ENCODE results near the gene ZNF74. TPM values are rescaled to one million over a fixed set of nuclear protein-coding genes. Genes with fewer than 3 reads are reported as not detected.
A peak's percentile ranks its signal among the peaks of the same experiment; 100 is the strongest.

Gene ZNF74
- total RNA-seq, 4 donors from 2014 or later = 9.6 to 20.0 (median 15.0) TPM

- Histone ChIP-seq H3K36me3 (peaks cover 5 to 56% (median 40%) of the 10 kb centered on the region in 4 donors), H3K4me1 (peaks cover 18 to 52% (median 41%) of the 10 kb centered on the region in 4 donors), H3K27ac (replicated peaks in 1 of 4) (no peak overlapping the region), H3K4me3 (peak overlapping the region; percentile 12 to 37 (median 17)), H3K27me3 (peaks cover 0 to 16% (median 0%) of the 10 kb centered on the region in 4 donors), H3K9me3 (no peaks in the 10 kb centered on the region)
- intact Hi-C loops (cut with DNase I) = no loop called here
- no peak for TF ChIP-seq POLR2AphosphoS5 (IDR thresholded peaks at IDR 0.05)
- TF ChIP-seq, protein P1, sequence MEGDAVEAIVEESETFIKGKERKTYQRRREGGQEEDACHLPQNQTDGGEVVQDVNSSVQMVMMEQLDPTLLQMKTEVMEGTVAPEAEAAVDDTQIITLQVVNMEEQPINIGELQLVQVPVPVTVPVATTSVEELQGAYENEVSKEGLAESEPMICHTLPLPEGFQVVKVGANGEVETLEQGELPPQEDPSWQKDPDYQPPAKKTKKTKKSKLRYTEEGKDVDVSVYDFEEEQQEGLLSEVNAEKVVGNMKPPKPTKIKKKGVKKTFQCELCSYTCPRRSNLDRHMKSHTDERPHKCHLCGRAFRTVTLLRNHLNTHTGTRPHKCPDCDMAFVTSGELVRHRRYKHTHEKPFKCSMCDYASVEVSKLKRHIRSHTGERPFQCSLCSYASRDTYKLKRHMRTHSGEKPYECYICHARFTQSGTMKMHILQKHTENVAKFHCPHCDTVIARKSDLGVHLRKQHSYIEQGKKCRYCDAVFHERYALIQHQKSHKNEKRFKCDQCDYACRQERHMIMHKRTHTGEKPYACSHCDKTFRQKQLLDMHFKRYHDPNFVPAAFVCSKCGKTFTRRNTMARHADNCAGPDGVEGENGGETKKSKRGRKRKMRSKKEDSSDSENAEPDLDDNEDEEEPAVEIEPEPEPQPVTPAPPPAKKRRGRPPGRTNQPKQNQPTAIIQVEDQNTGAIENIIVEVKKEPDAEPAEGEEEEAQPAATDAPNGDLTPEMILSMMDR (IDR thresholded peaks at IDR 0.05) = no peak
- no peak for TF ChIP-seq EP300 (IDR thresholded peaks at IDR 0.05)
- no peak for TF ChIP-seq POLR2A (IDR thresholded peaks at IDR 0.05; ENCODE audit: low read depth)
- no peak for DNase-seq (ENCODE audit: extremely low spot score)
- 72% methylated on average over 15 of the region's 96 CpGs for WGBS
Observed at GRCh38 chr22:20425566-20426258, 31.8 kb downstream of the ZNF74 start.

DNA sequence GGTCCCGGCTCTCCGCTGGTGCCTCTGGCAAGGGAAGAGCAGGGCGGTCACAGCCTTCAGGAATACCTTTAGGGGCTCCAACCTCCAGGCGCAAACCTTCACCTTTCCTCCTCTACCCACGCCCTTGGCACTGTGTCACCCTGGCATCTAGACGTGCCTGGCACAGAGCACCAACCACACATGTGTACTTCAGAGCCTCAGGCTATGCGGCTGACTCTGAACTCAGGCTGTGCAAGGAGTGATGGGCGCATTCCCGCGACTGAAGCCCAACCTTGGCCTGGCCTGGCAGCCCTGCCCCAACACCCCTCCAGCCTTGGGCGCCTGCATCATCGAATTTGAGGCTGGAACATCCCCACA lies 32.3 kb downstream of the ZNF74 start:
- intact Hi-C loops (cut with DNase I) = no loop called here
- H3K4me3 ChIP-seq = peak overlapping the region in 1 of 4 donors; percentile 14
- H3K27me3 ChIP-seq = peaks cover 0 to 17% (median 0%) of the 10 kb centered on the region in 4 donors
- no peak overlapping the region for H3K27ac ChIP-seq (replicated peaks in 1 of 4)
- H3K4me1 ChIP-seq = peaks cover 24 to 57% (median 46%) of the 10 kb centered on the region in 4 donors
- peaks cover 5 to 56% (median 40%) of the 10 kb centered on the region in 4 donors for H3K36me3 ChIP-seq
- H3K9me3 ChIP-seq = no peaks in the 10 kb centered on the region
- TF ChIP-seq POLR2AphosphoS5 (IDR thresholded peaks at IDR 0.05) (no peak), POLR2A (IDR thresholded peaks at IDR 0.05; ENCODE audit: low read depth) (no peak), EP300 (IDR thresholded peaks at IDR 0.05) (no peak)
- TF ChIP-seq, protein P1 (IDR thresholded peaks at IDR 0.05) = no peak
- 96% methylated on average over 4 of the region's 12 CpGs for WGBS
- DNase-seq (ENCODE audit: extremely low spot score) = no peak

DNA sequence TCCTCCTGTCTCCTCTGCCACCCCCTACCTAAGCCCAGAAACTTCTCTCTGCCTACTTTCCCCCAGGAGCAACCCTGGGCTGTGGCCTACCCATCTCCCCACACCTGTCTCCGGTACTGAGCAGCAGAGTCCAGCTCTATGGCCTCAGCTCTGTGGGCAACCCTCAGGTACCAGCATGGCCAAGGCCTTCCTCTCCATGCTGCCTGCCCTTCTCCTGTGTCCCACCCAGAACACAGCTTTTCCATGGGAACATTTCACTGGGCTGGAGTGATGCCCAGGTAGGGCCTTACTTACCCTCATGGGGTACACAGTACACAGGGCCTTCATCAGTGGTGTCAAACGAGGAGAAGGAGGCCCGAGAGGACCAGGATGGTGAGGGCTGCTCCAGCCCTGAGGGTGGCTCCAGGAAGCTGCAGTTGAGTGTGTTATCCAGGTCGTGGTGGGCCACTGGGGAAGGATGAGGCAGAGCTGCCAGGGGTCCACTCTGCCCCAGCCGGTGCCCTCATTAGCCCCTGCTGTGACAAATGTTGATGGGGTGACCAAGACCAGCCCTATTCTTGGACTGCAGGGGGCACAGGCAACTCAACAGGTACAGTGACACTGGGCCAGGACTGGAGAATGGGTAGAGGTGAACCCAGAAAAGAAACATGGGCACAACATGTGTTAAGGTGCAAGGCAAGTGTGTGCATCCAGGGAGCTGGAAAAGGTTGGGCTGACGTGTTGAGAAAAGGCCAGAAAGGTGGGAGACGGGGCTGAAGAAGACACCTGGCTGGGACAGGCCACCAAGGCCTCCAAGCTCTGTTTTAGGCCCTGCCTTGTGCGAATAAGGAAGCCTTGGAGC lies 33.4 kb downstream of the ZNF74 start:
- no peak overlapping the region for H3K27ac ChIP-seq (replicated peaks in 1 of 4)
- 89% methylated on average over 6 of the region's 8 CpGs for WGBS
- H3K4me1 ChIP-seq = peaks cover 28 to 65% (median 56%) of the 10 kb centered on the region in 4 donors
- intact Hi-C loops (cut with DNase I) = no loop called here
- H3K9me3 ChIP-seq = no peaks in the 10 kb centered on the region
- H3K4me3 ChIP-seq = no peak overlapping the region
- peaks cover 0 to 28% (median 0%) of the 10 kb centered on the region in 4 donors for H3K27me3 ChIP-seq
- no peak for TF ChIP-seq POLR2A (IDR thresholded peaks at IDR 0.05; ENCODE audit: low read depth)
- TF ChIP-seq, protein P1 (IDR thresholded peaks at IDR 0.05) = no peak
- no peak for TF ChIP-seq EP300 (IDR thresholded peaks at IDR 0.05)
- no peak for TF ChIP-seq POLR2AphosphoS5 (IDR thresholded peaks at IDR 0.05)
- no peak for DNase-seq (ENCODE audit: extremely low spot score)
- peaks cover 5 to 56% (median 40%) of the 10 kb centered on the region in 4 donors for H3K36me3 ChIP-seq

- no peak for DNase-seq (ENCODE audit: extremely low spot score)
- peaks cover 28 to 60% (median 50%) of the 10 kb centered on the region in 4 donors for H3K4me1 ChIP-seq
- no peak for TF ChIP-seq POLR2A (IDR thresholded peaks at IDR 0.05; ENCODE audit: low read depth)
- no peak for TF ChIP-seq EP300 (IDR thresholded peaks at IDR 0.05)
- no peak for TF ChIP-seq POLR2AphosphoS5 (IDR thresholded peaks at IDR 0.05)
- TF ChIP-seq, protein P1 (IDR thresholded peaks at IDR 0.05) = no peak
Observed at GRCh38 chr22:20427945-20428417, 34.0 kb downstream of the ZNF74 start.

More at GRCh38 chr22:20427945-20428417, 34.0 kb downstream of the ZNF74 start:
- Histone ChIP-seq H3K9me3 (no peaks in the 10 kb centered on the region), H3K27me3 (peaks cover 0 to 30% (median 0%) of the 10 kb centered on the region in 4 donors), H3K36me3 (peaks cover 5 to 56% (median 40%) of the 10 kb centered on the region in 4 donors), H3K27ac (replicated peaks in 1 of 4) (no peak overlapping the region), H3K4me3 (no peak overlapping the region)
- intact Hi-C loops (cut with DNase I) = no loop called here
- 99% methylated on average over 4 of the region's 4 CpGs for WGBS
